WERI-Rb-1 (cell line): Measurements from ENCODE around the gene TECTA.
A peak's percentile ranks its signal among the peaks of the same experiment; 100 is the strongest.

ENCODE experiments used
- DNase-seq: peaks from one replicate; pipeline ENCODE4 v3.0.0-alpha.2; 2020
- H3K27ac ChIP-seq: fragments of 250-450 bp; sonication (Bioruptor Pico); 2 replicates; pipeline ENCODE4 v1.5.1; 2020; ENCODE audit warnings: mild to moderate bottlenecking, moderate library complexity
- H3K27me3 ChIP-seq: fragments of 250-450 bp; sonication (Bioruptor Pico); 2 replicates; pipeline ENCODE4 v1.5.1; 2021; ENCODE audit warnings: mild to moderate bottlenecking, low read depth, moderate library complexity; ENCODE audit not compliant: insufficient read depth, severe bottlenecking
- H3K36me3 ChIP-seq: fragments of 250-450 bp; sonication (Bioruptor Pico); 2 replicates; pipeline ENCODE4 v1.5.1; 2020; ENCODE audit warnings: mild to moderate bottlenecking, moderate library complexity
- H3K4me3 ChIP-seq: 2 replicates; pipeline ENCODE4 v1.5.1; 2011; ENCODE audit warnings: low read depth, mild to moderate bottlenecking, control low read depth, low read length
- H3K9me3 ChIP-seq: fragments of 250-450 bp; sonication (Bioruptor Pico); 2 replicates; pipeline ENCODE4 v1.5.1; 2021; ENCODE audit warnings: mild to moderate bottlenecking, moderate library complexity; ENCODE audit not compliant: severe bottlenecking
- TF ChIP-seq, protein P1 (sequence below): IDR thresholded peaks from 2 replicates; pipeline ENCODE4 v1.5.1; 2011; ENCODE audit warnings: low read depth, mild to moderate bottlenecking, control low read depth, inconsistent platforms, low read length

TECTA gene

DNA sequence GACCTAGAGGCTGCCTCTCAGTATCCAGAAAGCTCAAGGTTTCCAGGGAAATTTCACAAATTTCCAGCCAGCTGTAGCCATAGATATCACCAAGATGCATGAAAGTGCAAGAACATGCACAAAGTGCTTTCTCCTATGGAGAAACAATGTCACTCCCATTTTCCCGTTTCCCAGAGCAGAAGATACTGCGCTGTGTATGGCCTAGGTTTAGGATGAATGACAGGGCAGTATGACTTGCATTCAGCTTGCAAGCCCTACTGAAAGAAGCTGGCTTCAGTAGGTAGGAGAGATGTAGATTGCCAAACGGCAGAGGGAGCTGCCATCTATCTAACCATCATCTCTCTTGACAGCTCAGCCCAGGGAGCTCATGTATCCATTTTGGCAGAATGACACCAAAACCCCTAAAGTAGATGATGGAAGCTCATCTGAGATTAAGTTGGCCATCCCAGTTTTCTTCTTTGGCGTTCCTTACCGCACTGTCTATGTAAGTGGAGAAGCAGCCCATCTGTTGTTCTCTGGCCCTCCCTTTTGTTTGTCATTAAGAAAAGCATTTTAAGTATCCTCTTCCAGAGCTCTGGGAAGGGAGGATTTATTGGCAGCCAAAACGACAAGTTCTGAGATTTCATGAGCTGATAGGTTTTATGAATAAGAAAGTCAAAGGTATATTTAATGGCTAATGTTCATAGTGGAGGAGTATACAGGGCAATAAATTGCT is 4.6 kb downstream of the TECTA start:
- no peaks in the 10 kb centered on the region for H3K9me3 ChIP-seq
- TF ChIP-seq, protein P1, sequence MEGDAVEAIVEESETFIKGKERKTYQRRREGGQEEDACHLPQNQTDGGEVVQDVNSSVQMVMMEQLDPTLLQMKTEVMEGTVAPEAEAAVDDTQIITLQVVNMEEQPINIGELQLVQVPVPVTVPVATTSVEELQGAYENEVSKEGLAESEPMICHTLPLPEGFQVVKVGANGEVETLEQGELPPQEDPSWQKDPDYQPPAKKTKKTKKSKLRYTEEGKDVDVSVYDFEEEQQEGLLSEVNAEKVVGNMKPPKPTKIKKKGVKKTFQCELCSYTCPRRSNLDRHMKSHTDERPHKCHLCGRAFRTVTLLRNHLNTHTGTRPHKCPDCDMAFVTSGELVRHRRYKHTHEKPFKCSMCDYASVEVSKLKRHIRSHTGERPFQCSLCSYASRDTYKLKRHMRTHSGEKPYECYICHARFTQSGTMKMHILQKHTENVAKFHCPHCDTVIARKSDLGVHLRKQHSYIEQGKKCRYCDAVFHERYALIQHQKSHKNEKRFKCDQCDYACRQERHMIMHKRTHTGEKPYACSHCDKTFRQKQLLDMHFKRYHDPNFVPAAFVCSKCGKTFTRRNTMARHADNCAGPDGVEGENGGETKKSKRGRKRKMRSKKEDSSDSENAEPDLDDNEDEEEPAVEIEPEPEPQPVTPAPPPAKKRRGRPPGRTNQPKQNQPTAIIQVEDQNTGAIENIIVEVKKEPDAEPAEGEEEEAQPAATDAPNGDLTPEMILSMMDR = peak; percentile 8; the same call in 1 of the 2 replicates
- no peak overlapping the region for H3K27ac ChIP-seq
- H3K27me3 ChIP-seq = no peaks in the 10 kb centered on the region
- no peak for DNase-seq
- H3K4me3 ChIP-seq = no peak overlapping the region
- no peaks in the 10 kb centered on the region; the same call in 1 of the 2 replicates for H3K36me3 ChIP-seq

GRCh38 chr11:121106812-121107211 is 5.8 kb downstream of the TECTA start:
- Histone ChIP-seq H3K27ac (no peak overlapping the region), H3K36me3 (no peaks in the 10 kb centered on the region; the same call in 1 of the 2 replicates), H3K4me3 (no peak overlapping the region), H3K9me3 (no peaks in the 10 kb centered on the region), H3K27me3 (no peaks in the 10 kb centered on the region)
- TF ChIP-seq, protein P1 = no peak
- no peak for DNase-seq

DNA sequence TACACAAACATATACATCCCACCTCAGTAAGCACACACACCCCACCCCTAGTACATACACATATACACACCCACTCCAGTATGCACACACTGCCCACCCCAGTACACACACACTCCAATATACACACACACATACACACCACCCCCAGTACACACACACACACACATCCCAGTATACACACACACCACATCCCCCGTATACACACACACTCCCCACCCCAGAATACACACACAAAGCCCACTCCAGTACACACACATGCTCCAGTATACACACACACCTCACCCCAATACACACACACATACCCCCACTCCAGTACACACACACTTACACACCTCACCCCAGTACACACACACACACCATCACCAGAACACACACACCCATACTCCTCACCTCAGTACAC is 7.4 kb downstream of the TECTA start:
- TF ChIP-seq, protein P1 = no peak
- no peak for DNase-seq
- no peaks in the 10 kb centered on the region for H3K27me3 ChIP-seq
- no peaks in the 10 kb centered on the region; the same call in 1 of the 2 replicates for H3K36me3 ChIP-seq
- H3K27ac ChIP-seq = no peak overlapping the region
- H3K4me3 ChIP-seq = no peak overlapping the region
- no peaks in the 10 kb centered on the region for H3K9me3 ChIP-seq

DNA sequence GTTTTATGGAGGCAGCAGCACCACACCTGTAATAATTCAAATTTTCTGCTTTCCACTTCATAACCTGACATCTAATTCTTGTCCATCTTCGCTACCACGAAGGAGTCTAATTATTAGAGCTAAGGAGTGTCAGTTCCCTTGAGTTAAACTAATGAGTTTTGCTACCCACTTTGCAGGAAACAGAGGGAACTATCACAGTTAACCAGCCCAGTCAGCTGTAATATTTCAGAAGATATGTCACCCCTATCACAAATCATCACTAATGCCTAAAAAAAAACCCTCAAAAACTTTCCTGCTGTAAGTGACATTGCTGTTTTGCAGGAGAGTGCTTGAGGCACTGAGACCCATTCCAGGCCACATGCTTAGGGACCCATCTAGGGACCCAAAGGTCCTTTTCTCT is 8.4 kb downstream of the TECTA start:
- no peak for DNase-seq
- TF ChIP-seq, protein P1 = no peak

GRCh38 chr11:121109916-121110586 is 9.0 kb downstream of the TECTA start:
- H3K9me3 ChIP-seq = no peaks in the 10 kb centered on the region
- no peaks in the 10 kb centered on the region; the same call in 1 of the 2 replicates for H3K36me3 ChIP-seq
- no peak overlapping the region for H3K4me3 ChIP-seq
- H3K27me3 ChIP-seq = no peaks in the 10 kb centered on the region
- TF ChIP-seq, protein P1 = no peak
- no peak for DNase-seq
- no peak overlapping the region for H3K27ac ChIP-seq

More for the DNA sequence above, 8.4 kb downstream of the TECTA start:
- no peaks in the 10 kb centered on the region for H3K9me3 ChIP-seq
- no peaks in the 10 kb centered on the region; the same call in 1 of the 2 replicates for H3K36me3 ChIP-seq
- H3K27ac ChIP-seq = no peak overlapping the region
- H3K27me3 ChIP-seq = no peaks in the 10 kb centered on the region
- H3K4me3 ChIP-seq = no peak overlapping the region
